Measurements from ENCODE around the gene TMEM178B.

- TF ChIP-seq CTCF (conservative IDR thresholded peaks at IDR 0.05) (no peak), EZH2 (IDR thresholded peaks at IDR 0.05; ENCODE audit: low read depth) (no peak)
Observed at GRCh38 chr7:141272417-141272816, 198.6 kb downstream of the TMEM178B start.

Data from PC-9 (cell line).